NCI-H2107 treated with DMSO at 0.1 percent for 48 hours (cell line): Measurements from ENCODE around the gene KIAA0513.
"Not testable (repeated sequence)": the region's sequence is repeated elsewhere in the genome, so short reads cannot be mapped to it uniquely, and the experiment has no call there.

Source experiments
- DNase-seq: peaks from one replicate; lab custom pipeline; 2025; ENCODE audit not compliant: unreplicated experiment; lab: John Stamatoyannopoulos, UW

Gene KIAA0513

DNA sequence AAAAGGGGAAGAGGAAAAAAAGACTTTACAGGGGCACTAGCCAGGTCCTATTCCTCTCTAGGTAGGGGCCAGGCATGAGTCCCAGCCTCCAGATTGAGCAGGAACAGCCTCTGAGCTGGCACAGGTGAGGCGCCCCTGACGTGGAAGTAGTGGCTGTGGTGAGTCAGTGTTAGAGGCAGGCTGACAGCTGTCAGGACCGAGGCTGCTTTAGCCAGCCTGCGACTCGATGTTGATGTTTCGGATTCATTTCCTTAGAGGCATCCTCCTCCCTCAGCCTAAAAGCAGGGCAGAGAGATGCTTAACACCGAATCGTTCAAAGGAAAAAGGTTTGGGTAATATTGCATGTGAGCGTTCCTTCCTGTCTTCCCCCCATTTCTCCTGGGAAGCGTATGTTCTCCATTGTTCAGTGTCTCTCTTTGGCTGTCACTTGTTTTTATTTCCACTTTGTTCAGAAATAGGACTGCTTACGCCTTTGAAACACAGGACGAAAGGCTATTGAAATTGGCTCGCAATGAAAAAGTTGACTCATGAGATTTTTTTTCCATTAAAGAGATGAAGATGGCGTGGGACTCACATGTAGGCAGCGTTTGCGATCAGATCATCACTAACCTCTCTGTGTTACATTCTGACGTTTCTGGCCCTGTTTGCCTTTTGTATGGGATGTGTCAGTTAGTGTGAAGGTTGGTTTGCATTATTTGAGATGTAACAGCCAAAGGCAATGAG, 1.3 kb downstream of the KIAA0513 start:
- DNase-seq: peak; percentile 33

DNA sequence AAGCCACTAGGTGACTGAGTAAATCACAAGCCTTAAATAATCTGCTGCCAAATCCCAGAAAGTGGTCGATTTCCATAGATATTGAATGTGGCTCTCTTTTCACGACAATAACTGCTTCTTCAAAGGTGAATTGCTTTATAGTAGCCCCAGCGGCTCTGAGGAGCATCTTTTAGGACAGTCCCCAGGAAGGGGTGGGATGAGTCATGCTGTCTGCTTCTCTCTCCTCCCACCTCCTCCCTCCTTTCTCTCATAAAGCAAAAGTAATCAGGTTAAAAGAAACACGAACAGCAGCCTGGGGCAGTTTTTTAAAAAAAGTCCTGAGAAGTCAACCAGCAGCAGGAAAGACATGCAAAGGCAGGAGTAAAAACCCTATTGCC, 1.8 kb downstream of the KIAA0513 start:
- DNase-seq: no peak

DNA sequence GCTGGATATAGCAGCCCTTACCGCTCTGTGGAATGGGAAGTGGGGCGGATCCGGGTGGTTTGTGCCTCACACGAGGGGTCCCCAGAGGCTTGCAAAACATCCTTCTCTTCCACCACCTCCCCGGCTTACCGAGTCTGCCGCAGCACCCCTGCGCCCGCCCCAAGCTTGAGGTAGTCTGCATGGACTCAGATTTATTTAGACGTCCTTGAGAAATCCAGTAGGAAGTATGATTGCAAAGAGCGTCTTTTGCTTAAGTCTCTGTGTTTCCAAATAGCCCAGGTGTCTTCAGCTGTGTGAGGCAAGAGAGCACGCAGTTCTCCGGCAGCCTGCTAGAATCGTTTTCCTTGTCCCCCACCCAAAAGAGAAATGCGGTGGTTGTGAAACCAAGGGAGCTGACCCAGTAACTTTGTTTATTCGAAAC, 2.4 kb downstream of the KIAA0513 start:
- no peak for DNase-seq

DNA sequence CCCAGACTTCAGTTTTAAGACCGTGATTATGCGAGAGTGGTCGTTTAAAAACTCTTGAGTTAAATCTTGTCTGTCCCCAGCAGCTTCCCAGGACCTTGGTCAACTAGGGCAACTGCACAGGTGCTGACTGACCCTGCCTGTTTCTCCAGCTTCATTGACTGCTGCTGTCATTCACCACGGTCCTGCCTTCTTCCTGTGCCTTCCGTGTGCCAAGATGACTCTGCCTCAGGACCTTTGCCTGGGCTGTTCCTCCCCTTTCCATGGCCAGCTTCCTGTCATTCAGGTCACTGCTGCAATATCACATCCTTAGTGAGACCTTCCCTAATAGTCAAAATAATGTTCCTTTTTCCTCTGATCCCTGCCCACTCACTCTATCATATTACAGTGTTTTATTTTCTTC, 3.9 kb downstream of the KIAA0513 start:
- DNase-seq: no peak

DNA sequence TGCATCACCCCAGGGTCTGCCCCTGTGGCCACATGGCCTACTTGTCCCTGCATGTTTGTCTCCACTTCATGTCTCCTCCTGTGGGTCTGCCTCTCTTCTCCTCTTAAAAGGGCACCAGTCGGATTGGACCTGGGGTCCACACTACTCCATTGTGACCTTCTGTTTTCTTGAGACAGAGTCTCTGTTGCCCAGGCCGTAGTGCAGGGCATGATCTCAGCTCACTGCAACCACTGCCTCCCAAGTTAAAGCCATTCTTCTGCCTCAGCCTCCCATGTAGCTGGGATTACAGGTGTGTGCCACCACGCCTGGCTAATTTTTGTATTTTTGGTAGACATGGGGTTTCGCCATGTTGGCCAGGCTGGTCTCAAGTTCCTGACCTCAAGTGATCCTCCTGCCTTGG, 4.6 kb downstream of the KIAA0513 start:
- DNase-seq: not testable (repeated sequence)

DNA sequence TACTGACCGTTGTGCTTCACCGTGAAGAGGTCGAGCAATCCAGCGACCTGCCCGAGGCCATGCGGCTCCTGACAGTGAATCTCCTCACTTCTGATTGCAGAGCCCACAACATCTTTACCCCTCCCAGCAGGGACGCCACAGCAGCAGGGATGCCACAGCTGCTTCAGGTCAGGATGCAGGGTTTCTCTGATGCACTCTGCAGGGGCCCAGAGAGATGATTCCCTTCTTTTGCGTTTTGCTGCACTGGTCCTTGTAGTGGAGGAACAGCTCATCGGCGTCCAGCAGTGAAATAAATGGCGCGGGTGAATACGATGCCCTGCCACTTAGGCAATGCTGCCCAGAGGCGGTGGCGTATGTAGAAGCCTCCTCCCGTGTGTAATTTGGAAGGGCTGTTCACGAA, 5.6 kb downstream of the KIAA0513 start:
- no peak for DNase-seq

DNA sequence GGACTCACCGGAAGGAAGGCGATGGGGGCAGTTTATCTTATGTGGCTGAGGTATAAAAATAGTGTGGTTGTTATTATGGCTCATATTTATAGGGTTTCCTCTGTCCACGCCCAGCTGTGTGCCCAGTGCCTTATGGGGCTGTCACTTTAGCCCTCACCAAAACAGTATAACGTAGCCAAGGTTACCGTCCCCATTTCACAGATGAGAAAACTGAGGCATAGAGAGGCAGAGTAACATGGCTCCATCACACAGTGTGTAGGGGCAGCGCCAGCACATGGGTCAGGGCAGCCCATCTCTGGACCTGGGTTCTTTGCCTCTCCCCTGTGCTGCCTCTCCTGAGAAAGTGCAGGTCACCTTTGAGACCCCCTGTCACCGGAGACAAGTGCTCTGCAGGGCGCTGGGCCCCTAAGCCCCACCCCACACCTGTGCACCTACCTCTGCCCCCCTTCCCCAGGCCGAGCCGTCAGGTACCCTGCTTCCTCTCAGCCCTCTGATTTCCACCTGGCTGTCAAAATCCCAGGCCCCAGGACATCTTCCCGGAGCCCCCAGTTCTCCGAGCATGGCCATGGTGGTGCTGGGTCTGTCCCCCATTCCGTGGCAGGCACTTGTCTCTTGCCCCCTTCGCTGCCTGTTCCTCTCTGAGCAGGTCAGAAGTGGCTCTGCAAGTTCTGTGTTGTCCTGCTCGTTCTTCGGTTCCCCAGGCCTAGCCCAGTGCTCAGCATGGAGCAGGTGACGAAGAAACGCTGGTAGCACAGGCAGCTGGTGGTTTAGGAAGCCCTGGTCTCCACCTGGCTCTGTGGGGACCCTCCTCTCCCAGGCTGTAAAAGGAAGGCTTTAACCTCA, 7.2 kb downstream of the KIAA0513 start:
- DNase-seq: no peak

DNA sequence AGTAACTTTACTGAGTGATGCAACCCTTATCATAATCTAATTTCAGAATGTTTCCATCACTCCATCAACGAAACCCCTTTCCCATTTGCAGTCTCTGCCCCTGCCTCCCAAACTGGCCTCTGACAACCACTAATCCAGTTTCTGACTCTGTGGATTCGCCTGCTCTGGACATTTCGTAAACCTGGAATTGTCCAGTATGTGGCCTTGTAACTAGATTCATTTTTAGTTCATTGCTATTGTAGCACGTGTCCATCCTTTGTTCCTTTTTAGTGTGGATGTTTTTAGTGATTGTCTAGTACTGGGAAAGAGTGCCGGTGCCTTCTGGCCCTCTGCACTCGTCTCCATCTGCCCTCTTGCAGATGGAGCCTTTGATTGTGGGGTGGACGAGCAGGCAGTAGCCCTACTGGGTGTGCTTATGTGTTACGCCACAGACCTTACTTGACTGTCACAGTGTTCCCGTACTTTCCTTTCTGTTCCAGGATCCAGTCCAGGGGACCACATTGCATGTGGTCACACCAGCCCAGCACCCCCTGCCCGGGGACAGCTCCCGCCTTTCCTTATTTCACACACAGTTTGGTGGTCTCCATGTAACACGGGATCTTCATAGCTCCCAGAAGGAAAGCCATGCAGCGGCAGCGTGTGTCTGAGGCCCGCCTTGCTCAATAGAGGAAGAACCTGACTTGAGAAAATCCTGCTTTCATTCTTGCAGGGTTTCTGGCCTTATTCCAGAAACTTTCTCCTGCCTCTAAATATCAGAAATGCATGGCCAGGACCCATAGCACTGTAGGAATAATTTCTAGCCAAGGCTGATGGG, 8.8 kb downstream of the KIAA0513 start:
- no peak for DNase-seq

DNA sequence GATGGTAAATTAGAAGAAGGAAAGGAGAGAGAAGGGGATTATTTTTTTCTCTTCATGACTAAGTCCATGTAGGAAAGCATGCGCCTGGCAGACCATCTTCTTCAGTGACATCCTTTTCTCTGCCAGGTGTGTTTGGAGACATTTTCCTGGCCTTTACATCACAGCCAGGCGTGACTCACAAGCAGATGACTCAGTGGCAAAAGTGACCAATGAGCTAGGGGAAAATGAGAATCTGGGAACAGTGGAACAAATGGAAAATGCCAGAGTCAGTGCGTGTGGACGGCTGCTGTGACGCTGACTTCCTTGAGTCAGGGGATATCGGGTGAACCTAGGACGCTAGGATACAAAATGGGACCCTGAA, 9.4 kb downstream of the KIAA0513 start:
- DNase-seq: no peak

DNA sequence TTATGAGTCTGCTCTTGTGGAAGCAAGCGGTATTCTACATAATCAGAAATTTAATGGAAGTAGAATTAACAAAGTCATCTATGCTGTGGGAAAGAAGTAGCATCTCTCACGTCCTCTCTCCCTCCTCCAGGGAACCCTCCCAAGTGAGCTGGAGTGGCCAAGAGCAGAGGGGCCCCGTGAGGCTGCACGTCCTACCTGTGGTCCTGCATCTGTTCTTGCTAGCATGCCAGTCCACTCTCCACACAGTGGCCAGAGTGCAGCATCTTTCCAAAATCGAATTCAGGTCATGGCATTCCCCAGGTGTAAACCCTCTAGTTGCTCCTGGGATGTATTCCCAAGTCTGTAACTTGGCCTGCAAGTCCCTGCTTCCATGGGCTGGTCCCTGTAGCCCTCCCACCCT, 10.1 kb downstream of the KIAA0513 start:
- DNase-seq: no peak

DNA sequence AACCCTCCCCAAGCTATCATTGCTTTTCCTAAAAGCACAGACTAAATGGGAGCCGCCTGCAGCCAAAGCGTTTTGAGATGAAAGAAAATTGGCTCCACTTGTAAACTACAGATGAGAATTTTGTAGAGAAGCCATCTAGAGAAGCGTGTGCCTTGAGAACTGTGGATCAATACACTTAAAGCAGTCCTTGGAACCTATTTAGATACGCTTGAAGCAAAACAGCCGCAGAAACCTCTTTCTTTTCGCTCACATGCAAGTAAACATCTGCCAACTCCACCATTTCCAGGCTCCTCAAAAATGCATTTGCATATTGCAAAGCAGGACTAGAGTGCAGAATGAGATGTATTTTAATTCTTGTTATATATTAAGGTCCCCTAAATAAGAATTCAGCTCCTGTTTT, 13.1 kb downstream of the KIAA0513 start:
- DNase-seq: no peak

DNA sequence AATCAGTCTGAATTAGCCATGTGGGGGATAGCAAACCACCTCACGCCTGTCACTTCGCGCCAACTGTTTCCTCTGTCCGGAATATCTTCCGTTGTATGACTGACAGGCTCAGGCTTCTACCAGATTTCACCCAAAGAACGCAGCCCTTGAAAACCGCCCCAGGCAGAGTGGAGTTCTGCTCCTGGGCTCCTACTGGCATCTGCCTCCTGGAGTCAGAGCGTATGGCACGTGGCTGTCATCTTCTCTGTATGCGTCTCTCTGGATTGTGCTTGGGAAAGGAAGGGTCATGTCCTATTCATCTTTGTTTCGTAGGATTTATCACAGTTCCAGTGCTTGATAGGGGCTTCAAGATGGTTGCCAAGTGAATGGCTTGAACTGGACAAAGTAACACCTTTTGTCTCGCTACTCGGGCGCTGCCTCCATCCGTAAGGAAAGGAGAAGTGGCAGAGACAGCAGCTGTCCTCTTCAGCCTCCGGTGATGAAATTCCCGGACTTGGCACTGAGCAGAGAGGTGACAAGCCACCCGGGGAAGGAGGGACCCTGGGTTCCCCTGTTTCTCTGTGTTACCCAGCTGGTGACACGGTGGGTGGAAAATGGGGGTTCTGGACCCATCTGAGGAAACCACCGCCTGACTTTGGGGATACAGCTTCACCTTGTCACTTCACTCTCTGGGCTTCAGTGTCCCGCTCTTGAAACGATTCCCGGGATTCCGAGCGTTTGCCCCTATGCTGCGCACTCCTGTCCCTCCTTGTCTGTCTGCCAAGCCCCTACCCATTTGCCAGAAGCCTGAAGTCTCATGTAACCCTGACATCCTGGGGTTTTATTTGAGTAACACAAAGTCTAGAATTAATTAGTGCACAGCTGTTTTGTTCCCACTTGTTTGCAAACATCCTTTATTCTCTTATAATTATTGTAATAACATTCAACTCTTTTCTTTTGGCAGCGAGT, 13.9 kb downstream of the KIAA0513 start:
- no peak for DNase-seq

DNA sequence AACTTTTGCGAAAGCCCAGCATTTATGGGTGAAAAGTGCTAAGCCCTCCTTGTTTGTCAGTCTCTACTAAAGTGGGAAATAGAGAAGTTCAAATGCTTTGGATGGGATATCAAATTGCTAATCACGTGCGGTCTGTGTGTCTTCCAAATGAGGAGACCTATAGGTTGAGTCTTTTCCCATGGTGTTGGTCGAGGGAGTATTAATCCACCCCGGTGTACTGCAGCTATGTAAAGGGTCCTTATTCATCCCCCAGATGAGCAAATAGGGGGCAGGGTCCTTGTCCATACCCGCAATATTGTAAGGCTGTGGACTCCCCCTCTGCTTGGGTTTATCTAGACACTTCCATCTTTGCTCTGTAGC, 14.6 kb downstream of the KIAA0513 start:
- no peak for DNase-seq

DNA sequence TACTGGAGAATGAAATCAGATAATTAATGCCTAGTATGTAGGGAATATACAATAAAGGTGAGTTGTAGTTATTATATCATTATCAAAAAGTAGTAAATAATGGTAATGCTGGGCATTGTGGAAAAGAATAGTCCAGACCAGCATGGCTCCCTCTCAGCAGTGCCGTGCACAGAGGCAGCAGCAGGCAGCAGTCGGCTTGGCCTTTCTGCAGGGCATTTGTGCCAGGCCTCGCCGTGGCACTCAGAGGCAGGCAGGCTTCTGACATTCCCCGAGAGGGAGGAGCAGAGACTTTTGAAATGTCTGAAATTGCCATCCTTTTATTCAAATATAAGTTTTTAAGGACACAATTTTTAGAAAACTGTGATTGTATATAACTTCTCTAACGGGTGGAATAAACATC, 15.0 kb downstream of the KIAA0513 start:
- no peak for DNase-seq

DNA sequence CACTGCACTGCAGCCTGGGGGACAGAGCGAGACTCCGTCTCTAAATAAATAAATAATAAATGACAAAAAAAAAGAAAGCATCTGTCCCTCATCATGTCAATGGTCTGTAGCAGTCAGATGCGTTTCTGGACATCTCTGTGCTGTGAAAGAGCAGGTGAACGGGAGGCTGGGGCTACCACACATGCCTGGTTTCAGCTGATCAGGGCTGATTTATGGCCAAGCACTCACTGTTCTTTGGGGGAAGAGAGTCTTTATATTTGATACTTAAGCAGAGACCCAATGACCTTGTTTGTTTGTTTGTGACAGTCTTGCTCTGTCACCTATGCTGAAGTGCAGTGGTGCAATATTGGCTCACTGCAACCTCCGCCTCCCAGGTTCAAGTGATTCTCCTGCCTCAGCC, 17.5 kb downstream of the KIAA0513 start:
- no peak for DNase-seq

DNA sequence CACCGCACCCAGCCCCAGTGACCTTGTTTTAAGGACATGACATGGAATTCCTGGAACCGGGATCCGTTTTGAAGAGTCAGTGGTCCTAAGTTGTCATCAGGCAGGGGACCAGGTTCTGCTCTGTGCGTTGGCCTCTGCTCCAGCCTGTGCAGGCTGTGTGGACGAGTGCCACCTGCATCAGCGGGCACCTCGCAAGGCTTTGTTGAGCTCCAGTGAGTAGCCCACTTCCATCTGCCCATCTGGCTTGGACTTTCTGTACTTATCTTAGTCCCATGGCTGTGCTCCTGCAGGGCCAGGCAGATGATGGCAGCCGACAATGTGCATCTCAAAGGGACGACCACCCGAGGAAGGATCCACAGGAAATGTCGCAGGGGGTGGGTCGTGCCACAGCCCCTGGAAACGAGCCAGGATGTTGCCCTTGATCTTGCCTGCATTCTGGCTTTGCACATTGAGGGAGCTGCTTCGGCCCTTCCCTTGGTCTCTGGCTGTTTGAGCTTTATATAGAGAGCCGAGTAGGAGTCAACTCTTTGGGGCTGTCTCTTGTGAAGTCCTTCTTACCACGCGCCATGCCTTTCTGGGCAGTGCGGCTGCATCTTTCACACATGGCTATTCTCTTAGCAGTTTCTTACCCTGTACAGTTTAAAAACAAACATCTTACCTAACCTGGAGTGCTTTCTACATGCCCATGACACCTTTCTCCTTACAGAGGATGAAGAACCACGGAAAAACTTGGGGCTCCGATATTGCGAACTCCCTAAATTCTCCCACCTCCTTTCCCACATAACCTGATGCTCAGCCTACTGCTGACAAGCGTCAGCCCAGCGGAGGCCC, 18.3 kb downstream of the KIAA0513 start:
- no peak for DNase-seq

DNA sequence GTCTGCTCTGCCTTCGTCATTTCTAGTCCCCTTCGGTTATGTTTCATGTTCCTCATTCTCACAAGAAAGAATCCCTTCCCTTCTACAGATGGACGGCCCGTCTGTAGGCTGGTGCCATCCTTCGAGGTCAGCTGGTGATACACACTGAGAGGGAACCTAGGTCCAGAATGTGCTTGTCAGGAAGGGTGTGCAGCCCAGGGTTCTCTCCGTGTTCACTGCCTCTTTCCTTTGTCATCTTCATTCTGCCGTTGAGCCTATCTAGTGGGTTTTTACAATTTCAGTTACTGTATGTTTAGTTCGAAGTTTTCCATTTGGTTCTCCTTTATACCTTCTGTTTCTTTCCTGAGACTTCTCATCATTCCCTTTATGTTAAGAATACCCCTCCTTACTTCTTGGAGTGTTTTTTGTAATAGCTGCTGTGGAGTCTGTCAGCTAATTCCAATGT, 18.9 kb downstream of the KIAA0513 start:
- DNase-seq: no peak

DNA sequence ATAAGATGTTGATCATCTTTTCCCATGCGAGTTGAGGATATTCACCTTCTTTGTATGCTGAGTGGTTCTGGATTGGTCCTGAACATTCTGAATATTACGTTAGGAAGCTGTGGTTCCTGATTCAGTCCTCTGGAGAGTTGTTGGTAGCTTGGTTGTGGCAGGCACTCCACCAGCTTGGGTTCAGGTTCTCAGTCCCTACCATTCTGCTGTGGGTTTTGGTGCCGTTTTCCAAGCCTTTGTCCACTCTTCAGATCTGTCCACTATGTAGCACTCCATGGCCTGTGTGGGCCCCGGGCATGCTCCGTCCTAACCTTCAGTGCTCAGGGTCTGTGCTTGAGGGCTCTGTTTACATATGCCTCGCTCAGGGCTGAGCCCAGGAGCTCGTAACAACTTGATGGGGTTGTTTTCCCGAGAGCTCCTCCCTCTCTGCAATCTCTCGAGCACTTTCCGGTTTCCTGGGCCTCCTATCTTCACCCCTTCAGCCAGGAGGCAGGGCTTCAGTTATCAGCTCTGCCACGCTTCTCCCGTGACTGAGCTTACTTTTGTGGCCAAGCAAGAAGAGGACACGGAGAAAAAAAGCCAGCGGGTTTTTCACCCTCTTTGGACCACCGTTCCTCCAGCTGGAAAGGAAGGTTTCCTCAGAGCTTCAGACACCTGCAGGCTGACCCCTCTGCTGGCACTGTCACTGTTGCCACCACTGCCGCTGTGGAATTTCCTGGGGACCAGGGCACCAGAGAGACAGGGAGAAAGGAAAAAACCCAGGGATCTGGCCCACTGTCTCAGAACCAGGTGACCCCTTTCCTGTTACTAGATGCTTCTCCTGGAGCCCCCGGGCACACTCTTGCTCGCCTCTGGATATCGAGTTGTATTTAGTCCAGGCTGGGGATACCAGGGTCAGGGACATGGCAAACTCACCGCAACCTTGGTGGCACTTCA, 19.6 kb downstream of the KIAA0513 start:
- DNase-seq: no peak
